A673 (cell line): ENCODE results near the gene HPS4. TPM values are rescaled to one million over a fixed set of nuclear protein-coding genes. Genes with fewer than 3 reads are reported as not detected.

Experiments used
- BruUV-seq: library from RNA; stranded (reverse); fragments of 400-500 nt; replicated peaks from 2 replicates; lab custom pipeline; 2021; lab: Mats Ljungman, UMichigan
- CTCF ChIA-PET: fragments of 300-600 bp; sonication (Branson Sonifier 250); formaldehyde crosslinking; loops from one replicate; lab custom pipeline; 2022; ENCODE audit warnings: antibody characterized with exemption; lab: Charles Lee
- POLR2A ChIA-PET: fragments of 300-600 bp; sonication (Branson Sonifier 250); formaldehyde crosslinking; loops from one replicate; lab custom pipeline; 2022; ENCODE audit warnings: antibody characterized with exemption; ENCODE audit not compliant: low non-redundant PET; lab: Charles Lee
- DNase-seq: peaks from one replicate; pipeline ENCODE4 v3.0.0-alpha.2; 2015; ENCODE audit warnings: low spot score
- H3K27ac ChIP-seq: fragments of 200-600 bp; sonication (generic); 2 replicates; pipeline ENCODE4 v1.5.1; 2016; ENCODE audit warnings: mixed run types, low read depth, mild to moderate bottlenecking, mixed read lengths, antibody characterized with exemption, low read length; ENCODE audit not compliant: poor library complexity, severe bottlenecking
- H3K27me3 ChIP-seq: fragments of 200-600 bp; sonication (generic); replicated peaks from 2 replicates; pipeline ENCODE4 v1.6.1; 2017; ENCODE audit warnings: mixed run types, low read depth, mild to moderate bottlenecking, mixed read lengths, antibody characterized with exemption, low read length; ENCODE audit not compliant: insufficient read depth, poor library complexity
- H3K36me3 ChIP-seq: fragments of 200-600 bp; sonication (generic); 2 replicates; pipeline ENCODE4 v1.6.1; 2016; ENCODE audit warnings: mixed run types, mild to moderate bottlenecking, mixed read lengths, antibody characterized with exemption, low read length; ENCODE audit not compliant: insufficient read depth, poor library complexity, severe bottlenecking
- H3K4me1 ChIP-seq: fragments of 200-600 bp; sonication (generic); 2 replicates; pipeline ENCODE4 v1.6.1; 2017; ENCODE audit warnings: mixed run types, mild to moderate bottlenecking, mixed read lengths, antibody characterized with exemption, low read length; ENCODE audit not compliant: insufficient read depth, poor library complexity, severe bottlenecking
- H3K4me3 ChIP-seq: fragments of 200-600 bp; sonication (generic); 2 replicates; pipeline ENCODE4 v1.5.1; 2016; ENCODE audit warnings: low read depth, mixed run types, mild to moderate bottlenecking, mixed read lengths, low read length; ENCODE audit not compliant: poor library complexity, severe bottlenecking
- H3K9me3 ChIP-seq: fragments of 200-600 bp; sonication (generic); 2 replicates; pipeline ENCODE4 v1.6.1; 2016; ENCODE audit warnings: mixed run types, low read depth, mild to moderate bottlenecking, mixed read lengths, antibody characterized with exemption, low read length; ENCODE audit not compliant: poor library complexity, severe bottlenecking
- EZH2 ChIP-seq: fragments of 200-600 bp; sonication (generic); IDR thresholded peaks from 2 replicates; pipeline ENCODE4 v1.6.1; 2017; ENCODE audit warnings: borderline replicate concordance, low read depth, mild to moderate bottlenecking, mixed read lengths, antibody characterized with exemption, low read length; ENCODE audit not compliant: poor library complexity, severe bottlenecking
- intact Hi-C: fragments of 100-400 bp; cut with micrococcal nuclease; formaldehyde crosslinking; loops from one replicate; pipeline ENCODE4 v1.10.0; 2022; ENCODE audit not compliant: unreplicated experiment
- total RNA-seq: library from RNA; stranded (reverse); gene quantifications from 2 replicates; pipeline ENCODE4 v1.2.3, GENCODE V29; 2021
- TF ChIP-seq, protein P1 (sequence below): fragments of 300-800, 200-600 bp; sonication (generic); conservative IDR thresholded peaks from 2 replicates; pipeline ENCODE4 v1.5.1; 2017; ENCODE audit warnings: low read depth, mild to moderate bottlenecking, antibody characterized with exemption, low read length, moderate library complexity, mixed read lengths

Gene HPS4
- total RNA-seq, 1 experiment from 2014 or later, result 47.9 TPM

DNA sequence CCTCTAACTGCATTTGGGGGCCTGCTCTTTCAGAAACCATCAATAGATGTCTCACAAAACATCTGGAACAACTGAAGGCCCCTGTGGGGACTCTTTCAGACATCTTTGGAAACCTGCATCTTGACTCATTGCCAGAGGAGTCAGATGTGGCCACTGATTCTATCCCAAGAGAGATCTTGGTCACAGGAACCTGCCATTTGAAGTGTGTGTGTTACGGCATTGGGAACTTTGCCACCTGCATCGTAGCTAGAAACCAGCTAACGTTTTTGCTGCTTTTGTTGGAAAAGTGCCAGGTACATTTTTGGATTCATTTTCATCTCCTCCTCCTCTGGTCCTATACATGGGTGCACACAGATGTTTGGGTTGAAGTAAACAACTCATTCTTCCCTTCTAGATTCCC lies 4.4 kb upstream of the HPS4 start:
- Histone ChIP-seq H3K9me3 (no peaks in the 10 kb centered on the region), H3K36me3 (peaks cover 53% of the 10 kb centered on the region), H3K27ac (no peak overlapping the region), H3K27me3 (no peaks in the 10 kb centered on the region), H3K4me3 (no peak overlapping the region), H3K4me1 (peaks cover 12% of the 10 kb centered on the region)
- no TSS peak for BruUV-seq
- intact Hi-C loops, result no loop called here
- ChIA-PET POLR2A (no interaction called here), CTCF (no interaction called here)
- TF ChIP-seq, protein P1, sequence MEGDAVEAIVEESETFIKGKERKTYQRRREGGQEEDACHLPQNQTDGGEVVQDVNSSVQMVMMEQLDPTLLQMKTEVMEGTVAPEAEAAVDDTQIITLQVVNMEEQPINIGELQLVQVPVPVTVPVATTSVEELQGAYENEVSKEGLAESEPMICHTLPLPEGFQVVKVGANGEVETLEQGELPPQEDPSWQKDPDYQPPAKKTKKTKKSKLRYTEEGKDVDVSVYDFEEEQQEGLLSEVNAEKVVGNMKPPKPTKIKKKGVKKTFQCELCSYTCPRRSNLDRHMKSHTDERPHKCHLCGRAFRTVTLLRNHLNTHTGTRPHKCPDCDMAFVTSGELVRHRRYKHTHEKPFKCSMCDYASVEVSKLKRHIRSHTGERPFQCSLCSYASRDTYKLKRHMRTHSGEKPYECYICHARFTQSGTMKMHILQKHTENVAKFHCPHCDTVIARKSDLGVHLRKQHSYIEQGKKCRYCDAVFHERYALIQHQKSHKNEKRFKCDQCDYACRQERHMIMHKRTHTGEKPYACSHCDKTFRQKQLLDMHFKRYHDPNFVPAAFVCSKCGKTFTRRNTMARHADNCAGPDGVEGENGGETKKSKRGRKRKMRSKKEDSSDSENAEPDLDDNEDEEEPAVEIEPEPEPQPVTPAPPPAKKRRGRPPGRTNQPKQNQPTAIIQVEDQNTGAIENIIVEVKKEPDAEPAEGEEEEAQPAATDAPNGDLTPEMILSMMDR, result no peak
- no peak for TF ChIP-seq EZH2
- no peak for DNase-seq

DNA sequence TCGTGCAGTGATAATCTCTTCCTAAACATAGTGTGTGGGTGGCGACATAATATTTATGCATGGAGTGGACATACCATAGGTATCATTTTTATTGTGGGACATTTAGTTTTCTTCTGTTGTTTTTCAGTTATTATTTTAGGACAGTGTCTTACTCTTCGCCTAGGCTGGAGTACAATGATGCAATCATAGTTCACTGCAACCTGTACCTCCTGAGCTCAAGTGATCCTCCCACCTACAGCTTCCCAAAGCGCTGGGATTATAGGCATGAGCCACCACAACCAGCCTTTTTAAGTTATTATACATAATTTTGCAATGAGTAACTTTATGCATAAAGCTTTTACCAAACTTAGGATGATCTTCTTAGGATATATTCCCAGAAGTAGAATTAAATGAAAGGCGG lies 2.8 kb upstream of the HPS4 start:
- intact Hi-C loops, result no loop called here
- no peaks in the 10 kb centered on the region for H3K9me3 ChIP-seq
- H3K27ac ChIP-seq, result no peak overlapping the region
- BruUV-seq, result no TSS peak
- peaks cover 37% of the 10 kb centered on the region for H3K36me3 ChIP-seq
- POLR2A ChIA-PET, result no interaction called here
- no peak for DNase-seq
- TF ChIP-seq EZH2, result no peak
- TF ChIP-seq, protein P1, result no peak
- no peaks in the 10 kb centered on the region for H3K27me3 ChIP-seq
- peaks cover 24% of the 10 kb centered on the region for H3K4me1 ChIP-seq
- CTCF ChIA-PET, result no interaction called here
- no peak overlapping the region for H3K4me3 ChIP-seq

DNA sequence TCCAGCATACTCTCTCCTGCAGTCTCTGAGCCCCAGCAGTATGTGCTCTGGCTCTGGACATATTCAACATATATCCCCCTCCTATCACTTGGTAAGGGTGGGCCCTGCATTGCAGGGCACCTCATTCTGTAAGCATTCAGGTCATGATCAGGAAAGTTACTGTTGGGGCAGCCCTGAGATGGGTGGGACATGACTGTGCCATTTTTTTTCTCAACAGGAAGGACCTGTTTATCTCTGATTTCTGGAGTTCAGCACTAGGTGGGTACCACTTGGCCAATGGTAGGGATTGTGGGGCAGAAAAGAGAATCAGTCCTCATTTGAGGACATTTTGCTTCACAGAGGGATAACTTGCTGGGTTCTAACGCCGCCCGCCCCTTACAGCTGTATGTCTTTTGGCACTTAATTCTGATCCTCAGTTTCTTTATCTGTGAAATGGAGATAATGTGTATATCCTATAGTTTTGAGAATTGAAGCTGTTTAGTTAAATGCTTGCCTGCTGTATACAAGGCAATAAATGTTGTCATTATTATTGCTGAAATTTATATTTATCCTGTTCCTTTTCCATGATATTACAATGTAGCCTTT lies 2.3 kb upstream of the HPS4 start:
- Histone ChIP-seq H3K9me3 (no peaks in the 10 kb centered on the region), H3K36me3 (peaks cover 32% of the 10 kb centered on the region), H3K27ac (no peak overlapping the region), H3K27me3 (no peaks in the 10 kb centered on the region), H3K4me3 (no peak overlapping the region), H3K4me1 (peaks cover 28% of the 10 kb centered on the region)
- intact Hi-C loops, result no loop called here
- CTCF ChIA-PET, result no interaction called here
- TF ChIP-seq, protein P1, result no peak
- TF ChIP-seq EZH2, result no peak
- DNase-seq, result no peak
- POLR2A ChIA-PET, result interaction anchor here (0.6 kb wide), 1 partner anchor 1894 kb away, joined by 4 read pairs; no protein-coding TSS in a partner anchor
- BruUV-seq, result no TSS peak
